Measurements from ENCODE around the gene NPLOC4. TPM values are rescaled to one million over a fixed set of nuclear protein-coding genes. Genes with fewer than 3 reads are reported as not detected.
A peak's percentile ranks its signal among the peaks of the same experiment; 100 is the strongest.
"Not testable (repeated sequence)": the region's sequence is repeated elsewhere in the genome, so short reads cannot be mapped to it uniquely, and the experiment has no call there.

Gene NPLOC4
- total and polyA plus RNA-seq, 11 donors: 28.2 to 133 (median 99.2) TPM

- Histone ChIP-seq H3K27ac (no peak overlapping the region), H3K27me3 (no peaks in the 10 kb centered on the region), H3K4me1 (peaks cover 4 to 33% (median 18%) of the 10 kb centered on the region in 12 donors), H3K4me3 (no peak overlapping the region), H3K36me3 (peaks cover 2 to 67% (median 50%) of the 10 kb centered on the region in 9 donors), H3K9me3 (no peaks in the 10 kb centered on the region)
- TF ChIP-seq POLR2A (IDR thresholded peaks at IDR 0.05) (no peak), CTCF (IDR thresholded peaks at IDR 0.05) (no peak)
- ATAC-seq: no peak
- DNase-seq: peak in 1 of 5 donors; percentile 8
- intact Hi-C loops (cut with DNase I): no loop called here
- WGBS, 4 donors: 82 to 89% (median 86%) methylated on average over 8 of the region's 8 CpGs
These were observed 6.6 kb downstream of the NPLOC4 start for GRCh38 chr17:81630274-81630673.

GRCh38 chr17:81621494-81622130 lies 15.3 kb downstream of the NPLOC4 start:
- peaks cover 4 to 83% (median 81%) of the 10 kb centered on the region in 9 donors for H3K36me3 ChIP-seq
- TF ChIP-seq POLR2A (IDR thresholded peaks at IDR 0.05) (no peak), CTCF (IDR thresholded peaks at IDR 0.05) (no peak)
- 37 to 46% (median 44%) methylated on average over 11 of the region's 11 CpGs for WGBS, 4 donors
- intact Hi-C loops (cut with DNase I): loop anchor here in 1 of 10 donors (1.0 kb wide), 1 partner anchor 9 kb away; no protein-coding TSS in a partner anchor
- ATAC-seq (peak; percentile 68 to 85 (median 70)), DNase-seq (peak in 2 of 5 donors; percentile 27 to 29)
- H3K4me3 ChIP-seq: no peak overlapping the region
- peak overlapping the region in 7 of 12 donors; percentile 0 to 54 (median 22) for H3K27ac ChIP-seq
- H3K27me3 ChIP-seq: no peaks in the 10 kb centered on the region
- H3K9me3 ChIP-seq: peaks cover 0 to 3% (median 0%) of the 10 kb centered on the region in 12 donors
- H3K4me1 ChIP-seq: peaks cover 0 to 15% (median 7%) of the 10 kb centered on the region in 12 donors

- intact Hi-C loops (cut with DNase I); H3K27me3 ChIP-seq; ATAC-seq; H3K9me3 ChIP-seq; H3K27ac ChIP-seq; H3K4me3 ChIP-seq: not testable (repeated sequence)
- H3K4me1 ChIP-seq: peaks cover 0 to 40% (median 22%) of the 10 kb centered on the region in 12 donors
- DNase-seq: peak in 2 of 5 donors; percentile 0 to 21
- 60 to 96% (median 95%) methylated on average over 1 to 31 of the region's 36 CpGs for WGBS, 4 donors
- peaks cover 0 to 72% (median 66%) of the 10 kb centered on the region in 9 donors for H3K36me3 ChIP-seq
These were observed 18.6 kb downstream of the NPLOC4 start for GRCh38 chr17:81618307-81618706.

- no peaks in the 10 kb centered on the region for H3K27me3 ChIP-seq
- no peak overlapping the region for H3K4me3 ChIP-seq
- peaks cover 0 to 73% (median 66%) of the 10 kb centered on the region in 9 donors for H3K36me3 ChIP-seq
- H3K4me1 ChIP-seq: peaks cover 0 to 46% (median 26%) of the 10 kb centered on the region in 12 donors
- ATAC-seq: no peak
- WGBS, 4 donors: 39 to 73% (median 53%) methylated on average over 7 of the region's 7 CpGs
- H3K9me3 ChIP-seq: no peaks in the 10 kb centered on the region
- TF ChIP-seq POLR2A (IDR thresholded peaks at IDR 0.05) (no peak), CTCF (IDR thresholded peaks at IDR 0.05) (no peak)
- DNase-seq: peak in 2 of 5 donors; percentile 7 to 19
- intact Hi-C loops (cut with DNase I): no loop called here
- H3K27ac ChIP-seq: no peak overlapping the region
These were observed 20.0 kb downstream of the NPLOC4 start for GRCh38 chr17:81616877-81617276.

All from heart left ventricle (tissue), 16 donors.